Testis (tissue), 2 donors: ENCODE measurements around the gene PARP1.

ENCODE experiments used
- POLR2A ChIP-seq: fragments of 450-650 bp; IDR thresholded peaks from one replicate; pipeline ENCODE4 v1.6.1; 2017; ENCODE audit warnings: antibody characterized with exemption, mild to moderate bottlenecking, moderate library complexity
- TF ChIP-seq, protein P1 (sequence below), 3 experiments: fragments of 450-650 bp in 2 of 3; fragments of 200-600 bp in 1 of 3; sonication (generic) in 1 of 3; IDR thresholded peaks; one replicate each; pipeline ENCODE4 v1.5.1; 2016 to 2019; ENCODE audit warnings: antibody characterized with exemption in 3 of 3, mild to moderate bottlenecking in 2 of 3, moderate library complexity in 1 of 3

GRCh38 chr1:226406401-226406881 is 1.5 kb downstream of the PARP1 start:
- TF ChIP-seq POLR2A, result no peak
- TF ChIP-seq, protein P1, sequence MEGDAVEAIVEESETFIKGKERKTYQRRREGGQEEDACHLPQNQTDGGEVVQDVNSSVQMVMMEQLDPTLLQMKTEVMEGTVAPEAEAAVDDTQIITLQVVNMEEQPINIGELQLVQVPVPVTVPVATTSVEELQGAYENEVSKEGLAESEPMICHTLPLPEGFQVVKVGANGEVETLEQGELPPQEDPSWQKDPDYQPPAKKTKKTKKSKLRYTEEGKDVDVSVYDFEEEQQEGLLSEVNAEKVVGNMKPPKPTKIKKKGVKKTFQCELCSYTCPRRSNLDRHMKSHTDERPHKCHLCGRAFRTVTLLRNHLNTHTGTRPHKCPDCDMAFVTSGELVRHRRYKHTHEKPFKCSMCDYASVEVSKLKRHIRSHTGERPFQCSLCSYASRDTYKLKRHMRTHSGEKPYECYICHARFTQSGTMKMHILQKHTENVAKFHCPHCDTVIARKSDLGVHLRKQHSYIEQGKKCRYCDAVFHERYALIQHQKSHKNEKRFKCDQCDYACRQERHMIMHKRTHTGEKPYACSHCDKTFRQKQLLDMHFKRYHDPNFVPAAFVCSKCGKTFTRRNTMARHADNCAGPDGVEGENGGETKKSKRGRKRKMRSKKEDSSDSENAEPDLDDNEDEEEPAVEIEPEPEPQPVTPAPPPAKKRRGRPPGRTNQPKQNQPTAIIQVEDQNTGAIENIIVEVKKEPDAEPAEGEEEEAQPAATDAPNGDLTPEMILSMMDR (IDR thresholded peaks at IDR 0.05), result no peak
